IMR-90 (cell line): ENCODE results near the gene MAPK8IP3. TPM values are rescaled to one million over a fixed set of nuclear protein-coding genes. Genes with fewer than 3 reads are reported as not detected.
A peak's percentile ranks its signal among the peaks of the same experiment; 100 is the strongest.

Experiments
- ATAC-seq: fragments of 200-7000 bp; cut with Tn5 transposase; 2 replicates; pipeline ENCODE4 v1.9.1; 2020; ENCODE audit warnings: low read depth, mild to moderate bottlenecking, moderate library complexity
- BruUV-seq: library from RNA; stranded (reverse); fragments of 400-500 nt; replicated peaks from 2 replicates; lab custom pipeline; 2021; lab: Mats Ljungman, UMichigan
- CTCF ChIA-PET: fragments of 300-600 bp; formaldehyde crosslinking; extraction: SDS; loops from one replicate; lab custom pipeline; 2021; ENCODE audit warnings: antibody characterized with exemption; lab: Yijun Ruan, JAX
- POLR2A ChIA-PET: fragments of 300-600 bp; sonication (Branson Sonifier 250); formaldehyde crosslinking; loops from one replicate; lab custom pipeline; 2022; ENCODE audit warnings: antibody characterized with exemption; ENCODE audit not compliant: unreplicated experiment; lab: Charles Lee
- DNase-seq: peaks from one replicate; pipeline ENCODE4 v3.0.0; 2013
- H2AFZ ChIP-seq: replicated peaks from 2 replicates; pipeline ENCODE3; 2013; ENCODE audit warnings: low read length, mild to moderate bottlenecking; ENCODE audit not compliant: poor library complexity
- H2AK5ac ChIP-seq: 2 replicates; pipeline ENCODE4 v1.6.1; 2013; ENCODE audit warnings: low read depth, low read length, inconsistent platforms
- H2AK9ac ChIP-seq: replicated peaks from 2 replicates; pipeline ENCODE3; 2013; ENCODE audit warnings: mild to moderate bottlenecking, low read depth, low read length, moderate library complexity; ENCODE audit not compliant: poor library complexity
- H2BK120ac ChIP-seq: 2 replicates; pipeline ENCODE4 v1.6.1; 2013; ENCODE audit warnings: low read depth, low read length, inconsistent platforms
- H2BK15ac ChIP-seq: 3 replicates; pipeline ENCODE4 v1.6.1; 2013; ENCODE audit warnings: low read depth, low read length, inconsistent platforms
- H2BK20ac ChIP-seq: 2 replicates; pipeline ENCODE4 v1.6.1; 2013; ENCODE audit warnings: low read depth, mild to moderate bottlenecking, inconsistent platforms, low read length, moderate library complexity
- H2BK5ac ChIP-seq: 2 replicates; pipeline ENCODE4 v1.6.1; 2013; ENCODE audit warnings: mild to moderate bottlenecking, low read depth, low read length, inconsistent platforms; ENCODE audit not compliant: poor library complexity, severe bottlenecking
- H3K14ac ChIP-seq: replicated peaks from 2 replicates; pipeline ENCODE4 v1.6.1; 2013; ENCODE audit warnings: low read depth, low read length, inconsistent platforms
- H3K18ac ChIP-seq: 2 replicates; pipeline ENCODE4 v1.6.1; 2013; ENCODE audit warnings: low read depth, low read length, control low read depth
- H3K23ac ChIP-seq: 2 replicates; pipeline ENCODE4 v1.6.1; 2013; ENCODE audit warnings: low read depth, low read length, inconsistent platforms
- H3K27ac ChIP-seq: 2 replicates; pipeline ENCODE4 v1.5.1; 2013; ENCODE audit warnings: mild to moderate bottlenecking, control low read depth, low read length; ENCODE audit not compliant: insufficient read depth
- H3K27me3 ChIP-seq: 2 replicates; pipeline ENCODE4 v1.6.1; 2013; ENCODE audit warnings: low read length; ENCODE audit not compliant: control insufficient read depth, insufficient read depth
- H3K36me3 ChIP-seq: 2 replicates; pipeline ENCODE4 v1.6.1; 2013; ENCODE audit warnings: low read length, mixed read lengths; ENCODE audit not compliant: control insufficient read depth, insufficient read depth
- H3K4ac ChIP-seq: 2 replicates; pipeline ENCODE4 v1.6.1; 2013; ENCODE audit warnings: low read depth, low read length, inconsistent platforms
- H3K4me1 ChIP-seq: 2 replicates; pipeline ENCODE4 v1.6.1; 2013; ENCODE audit warnings: low read length, mixed read lengths; ENCODE audit not compliant: control insufficient read depth, insufficient read depth
- H3K4me2 ChIP-seq: 2 replicates; pipeline ENCODE4 v1.6.1; 2013; ENCODE audit warnings: low read depth, mild to moderate bottlenecking, control low read depth, low read length, moderate library complexity
- H3K4me3 ChIP-seq: 2 replicates; pipeline ENCODE4 v1.5.1; 2013; ENCODE audit warnings: low read depth, mild to moderate bottlenecking, control low read depth, low read length, moderate library complexity; ENCODE audit not compliant: insufficient read depth
- H3K56ac ChIP-seq: 2 replicates; pipeline ENCODE4 v1.6.1; 2013; ENCODE audit warnings: low read length, inconsistent platforms; ENCODE audit not compliant: insufficient read depth; ENCODE audit errors: extremely low read depth
- H3K79me1 ChIP-seq, 2 experiments: 2 replicates each; pipeline ENCODE4 v1.6.1; 2013; ENCODE audit warnings: low read length in 2 of 2, inconsistent platforms in 1 of 2, low read depth in 1 of 2
- H3K9ac ChIP-seq: 2 replicates; pipeline ENCODE4 v1.6.1; 2013; ENCODE audit warnings: low read depth, low read length, control low read depth
- H3K9me1 ChIP-seq: 2 replicates; pipeline ENCODE4 v1.6.1; 2013; ENCODE audit warnings: low read length, inconsistent platforms; ENCODE audit not compliant: insufficient read depth
- H3K9me3 ChIP-seq: 2 replicates; pipeline ENCODE4 v1.6.1; 2013; ENCODE audit warnings: low read length; ENCODE audit not compliant: control insufficient read depth, insufficient read depth
- H4K20me1 ChIP-seq: 2 replicates; pipeline ENCODE4 v1.6.1; 2013; ENCODE audit warnings: low read length, inconsistent platforms; ENCODE audit not compliant: insufficient read depth
- H4K5ac ChIP-seq: 2 replicates; pipeline ENCODE4 v1.6.1; 2013; ENCODE audit warnings: mild to moderate bottlenecking, low read depth, low read length, control low read depth
- H4K8ac ChIP-seq, 2 experiments: 2 replicates each; pipeline ENCODE4 v1.6.1; 2013; ENCODE audit warnings: low read depth in 2 of 2, low read length in 2 of 2, control low read depth in 1 of 2, inconsistent platforms in 1 of 2
- H4K91ac ChIP-seq: 2 replicates; pipeline ENCODE4 v1.6.1; 2013; ENCODE audit warnings: low read depth, low read length, inconsistent platforms; ENCODE audit not compliant: insufficient read depth
- BHLHE40 ChIP-seq: fragments of 150-350 bp; IDR thresholded peaks from 2 replicates; pipeline ENCODE4 v1.6.1; 2016; ENCODE audit warnings: mild to moderate bottlenecking, low read depth, low read length
- CEBPB ChIP-seq: IDR thresholded peaks from 2 replicates; pipeline ENCODE4 v1.6.1; 2012; ENCODE audit warnings: low read depth, low read length, improper control_type of control experiment
- CHD1 ChIP-seq: IDR thresholded peaks from 2 replicates; pipeline ENCODE4 v1.6.1; 2012; ENCODE audit warnings: low read depth, low read length, improper control_type of control experiment
- ELK1 ChIP-seq: fragments of 150-350 bp; IDR thresholded peaks from 2 replicates; pipeline ENCODE4 v1.6.1; 2016; ENCODE audit warnings: low read depth, mild to moderate bottlenecking, low read length, moderate library complexity, borderline replicate concordance
- FOS ChIP-seq: fragments of 150-350 bp; IDR thresholded peaks from 2 replicates; pipeline ENCODE4 v1.6.1; 2016; ENCODE audit warnings: low read depth, low read length
- MAFK ChIP-seq: IDR thresholded peaks from 2 replicates; pipeline ENCODE4 v1.6.1; 2012; ENCODE audit warnings: low read depth, low read length, improper control_type of control experiment
- MAZ ChIP-seq: IDR thresholded peaks from 2 replicates; pipeline ENCODE4 v1.6.1; 2012; ENCODE audit warnings: low read depth, mild to moderate bottlenecking, low read length, improper control_type of control experiment, moderate library complexity, borderline replicate concordance
- MXI1 ChIP-seq: IDR thresholded peaks from 2 replicates; pipeline ENCODE4 v1.6.1; 2012; ENCODE audit warnings: low read depth, mild to moderate bottlenecking, low read length, moderate library complexity, borderline replicate concordance
- NFE2L2 ChIP-seq: fragments of 150-350 bp; IDR thresholded peaks from 2 replicates; pipeline ENCODE4 v1.6.1; 2016; ENCODE audit warnings: low read depth, mild to moderate bottlenecking, low read length
- RAD21 ChIP-seq: IDR thresholded peaks from 2 replicates; pipeline ENCODE4 v1.6.1; 2012; ENCODE audit warnings: low read length, improper control_type of control experiment
- RCOR1 ChIP-seq: IDR thresholded peaks from 2 replicates; pipeline ENCODE4 v1.6.1; 2012; ENCODE audit warnings: mild to moderate bottlenecking, low read length, improper control_type of control experiment; ENCODE audit not compliant: insufficient replicate concordance
- RFX5 ChIP-seq: IDR thresholded peaks from 2 replicates; pipeline ENCODE4 v1.8.0; 2012; ENCODE audit warnings: low read depth, mild to moderate bottlenecking, low read length, moderate library complexity
- SMC3 ChIP-seq: fragments of 150-350 bp; IDR thresholded peaks from 2 replicates; pipeline ENCODE4 v1.6.1; 2016; ENCODE audit warnings: low read depth, mild to moderate bottlenecking, antibody characterized with exemption, low read length, moderate library complexity
- WGBS, 2 experiments: methylation state at CpG; one replicate each; pipeline versions ENCODE4 v1.1.5 to v1.1.7; 2013; ENCODE audit warnings: missing lambda C conversion rate in 2 of 2; ENCODE audit not compliant: insufficient read length in 1 of 2; ENCODE audit errors: extremely low coverage in 2 of 2; 5-methylcytosine and 5-hydroxymethylcytosine counted together
- dilution Hi-C: fragments of 300-500 bp; cut with HindIII; formaldehyde crosslinking; loops from one replicate; pipeline ENCODE4 v1.14.3; 2018; ENCODE audit warnings: low sequenced_read_pairs; ENCODE audit not compliant: unreplicated experiment
- in situ Hi-C: fragments of 300-500 bp; cut with MboI; formaldehyde crosslinking; loops from 3 replicates; pipeline ENCODE4 v1.14.3; 2019; ENCODE audit warnings: low sequenced_read_pairs, inconsistent platforms, mixed read lengths
- intact Hi-C: fragments of 100-400 bp; cut with micrococcal nuclease; formaldehyde crosslinking; loops from 2 replicates; pipeline ENCODE4 v1.10.0; 2022
- polyA plus RNA-seq, 3 experiments: library from polyadenylated mRNA; depleted of rRNA; stranded (reverse); fragments of >200 nt; gene quantifications; 2 replicates each; pipeline ENCODE4 v1.2.3, GENCODE V29; 2012; ENCODE audit warnings: low replicate concordance in 1 of 3
- total RNA-seq: library from RNA; depleted of rRNA; stranded (reverse); fragments of >200 nt; gene quantifications from 2 replicates; pipeline ENCODE4 v1.2.3, GENCODE V29; 2012
- TF ChIP-seq, protein P1 (sequence below): conservative IDR thresholded peaks from 2 replicates; pipeline ENCODE4 v1.5.1; 2012; ENCODE audit warnings: mild to moderate bottlenecking, low read depth, low read length, improper control_type of control experiment
- TF ChIP-seq, protein P2 (sequence below): fragments of 150-350 bp; IDR thresholded peaks from 2 replicates; pipeline ENCODE4 v1.6.1; 2017; ENCODE audit warnings: mild to moderate bottlenecking, antibody characterized with exemption, low read length, low read depth

MAPK8IP3 gene
- total and polyA plus RNA-seq, 2 of the 4 experiments (the other 2 are of a cell fraction): 17.0 to 69.1 TPM

GRCh38 chr16:1794908-1795666, 89.1 kb downstream of the MAPK8IP3 start:
- intact Hi-C loops: no loop called here
- TF ChIP-seq MAFK: no peak
- no peak for TF ChIP-seq BHLHE40
- no peak for TF ChIP-seq RAD21
- no peak for TF ChIP-seq NFE2L2
- TF ChIP-seq FOS: no peak
- TF ChIP-seq MAZ: no peak
- no peak for TF ChIP-seq CEBPB
- TF ChIP-seq, protein P1, sequence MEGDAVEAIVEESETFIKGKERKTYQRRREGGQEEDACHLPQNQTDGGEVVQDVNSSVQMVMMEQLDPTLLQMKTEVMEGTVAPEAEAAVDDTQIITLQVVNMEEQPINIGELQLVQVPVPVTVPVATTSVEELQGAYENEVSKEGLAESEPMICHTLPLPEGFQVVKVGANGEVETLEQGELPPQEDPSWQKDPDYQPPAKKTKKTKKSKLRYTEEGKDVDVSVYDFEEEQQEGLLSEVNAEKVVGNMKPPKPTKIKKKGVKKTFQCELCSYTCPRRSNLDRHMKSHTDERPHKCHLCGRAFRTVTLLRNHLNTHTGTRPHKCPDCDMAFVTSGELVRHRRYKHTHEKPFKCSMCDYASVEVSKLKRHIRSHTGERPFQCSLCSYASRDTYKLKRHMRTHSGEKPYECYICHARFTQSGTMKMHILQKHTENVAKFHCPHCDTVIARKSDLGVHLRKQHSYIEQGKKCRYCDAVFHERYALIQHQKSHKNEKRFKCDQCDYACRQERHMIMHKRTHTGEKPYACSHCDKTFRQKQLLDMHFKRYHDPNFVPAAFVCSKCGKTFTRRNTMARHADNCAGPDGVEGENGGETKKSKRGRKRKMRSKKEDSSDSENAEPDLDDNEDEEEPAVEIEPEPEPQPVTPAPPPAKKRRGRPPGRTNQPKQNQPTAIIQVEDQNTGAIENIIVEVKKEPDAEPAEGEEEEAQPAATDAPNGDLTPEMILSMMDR: no peak
- no peak for TF ChIP-seq MXI1
- TF ChIP-seq SMC3: no peak
- no peak for TF ChIP-seq ELK1
- no peak for TF ChIP-seq RCOR1
- TF ChIP-seq CHD1: no peak
- TF ChIP-seq, protein P2, sequence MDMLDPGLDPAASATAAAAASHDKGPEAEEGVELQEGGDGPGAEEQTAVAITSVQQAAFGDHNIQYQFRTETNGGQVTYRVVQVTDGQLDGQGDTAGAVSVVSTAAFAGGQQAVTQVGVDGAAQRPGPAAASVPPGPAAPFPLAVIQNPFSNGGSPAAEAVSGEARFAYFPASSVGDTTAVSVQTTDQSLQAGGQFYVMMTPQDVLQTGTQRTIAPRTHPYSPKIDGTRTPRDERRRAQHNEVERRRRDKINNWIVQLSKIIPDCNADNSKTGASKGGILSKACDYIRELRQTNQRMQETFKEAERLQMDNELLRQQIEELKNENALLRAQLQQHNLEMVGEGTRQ: no peak
- no peak for TF ChIP-seq RFX5

More at GRCh38 chr16:1794908-1795666, 89.1 kb downstream of the MAPK8IP3 start:
- H2AK9ac ChIP-seq: peak overlapping the region; percentile 61
- no peaks in the 10 kb centered on the region for H3K4me1 ChIP-seq
- BruUV-seq: no TSS peak
- H3K23ac ChIP-seq: no peak overlapping the region
- no peak overlapping the region for H2BK120ac ChIP-seq
- no peak overlapping the region for H3K4ac ChIP-seq
- peak overlapping the region; percentile 51 for H2AFZ ChIP-seq
- no peak overlapping the region for H4K5ac ChIP-seq
- no peaks in the 10 kb centered on the region for H3K27me3 ChIP-seq
- no peak overlapping the region for H3K4me3 ChIP-seq
- peaks cover 12% of the 10 kb centered on the region; the same call in 1 of the 2 replicates for H3K36me3 ChIP-seq
- ChIA-PET POLR2A (no interaction called here), CTCF (no interaction called here)
- H3K56ac ChIP-seq: no peak overlapping the region
- WGBS, 2 experiments: 97% methylated on average over 7 of the region's 32 CpGs; no CpG with 5 or more reads in 1 of the 2 experiments
- H3K79me1 ChIP-seq: no peaks in the 10 kb centered on the region
- H4K20me1 ChIP-seq: no peaks in the 10 kb centered on the region
- H2BK20ac ChIP-seq: no peak overlapping the region
- H2AK5ac ChIP-seq: no peak overlapping the region
- no peak overlapping the region for H2BK15ac ChIP-seq
- in situ Hi-C loops: no loop called here
- no peak overlapping the region for H3K14ac ChIP-seq
- no peak for ATAC-seq
- H3K9me1 ChIP-seq: 0 out of 2 replicates have a peak, but pooled peaks cover 2% of the 10 kb centered on the region
- H3K9ac ChIP-seq: no peak overlapping the region
- H3K27ac ChIP-seq: no peak overlapping the region
- no peak overlapping the region for H4K91ac ChIP-seq
- H3K4me2 ChIP-seq: no peak overlapping the region
- H3K18ac ChIP-seq: no peak overlapping the region
- no peak for DNase-seq
- H4K8ac ChIP-seq: no peak overlapping the region
- peaks cover 5% of the 10 kb centered on the region; the same call in 1 of the 2 replicates for H3K9me3 ChIP-seq
- dilution Hi-C loops: no loop called here
- H2BK5ac ChIP-seq: no peak overlapping the region
